Inferior parietal cortex (tissue), 1 donor: ENCODE data around the gene NRARP.

Experiments used
- DNase-seq: peaks from one replicate; pipeline ENCODE4 v3.0.0-alpha.2; 2016; ENCODE audit errors: extremely low spot score

NRARP gene

GRCh38 chr9:137277329-137278041, 24.6 kb downstream of the NRARP start, which contains the start of gene TOR4A:
TSS of gene TOR4A (plus strand) at chr9:137277726. CDS start at chr9:137278690, 964 bp downstream.
- no peak for DNase-seq

DNA sequence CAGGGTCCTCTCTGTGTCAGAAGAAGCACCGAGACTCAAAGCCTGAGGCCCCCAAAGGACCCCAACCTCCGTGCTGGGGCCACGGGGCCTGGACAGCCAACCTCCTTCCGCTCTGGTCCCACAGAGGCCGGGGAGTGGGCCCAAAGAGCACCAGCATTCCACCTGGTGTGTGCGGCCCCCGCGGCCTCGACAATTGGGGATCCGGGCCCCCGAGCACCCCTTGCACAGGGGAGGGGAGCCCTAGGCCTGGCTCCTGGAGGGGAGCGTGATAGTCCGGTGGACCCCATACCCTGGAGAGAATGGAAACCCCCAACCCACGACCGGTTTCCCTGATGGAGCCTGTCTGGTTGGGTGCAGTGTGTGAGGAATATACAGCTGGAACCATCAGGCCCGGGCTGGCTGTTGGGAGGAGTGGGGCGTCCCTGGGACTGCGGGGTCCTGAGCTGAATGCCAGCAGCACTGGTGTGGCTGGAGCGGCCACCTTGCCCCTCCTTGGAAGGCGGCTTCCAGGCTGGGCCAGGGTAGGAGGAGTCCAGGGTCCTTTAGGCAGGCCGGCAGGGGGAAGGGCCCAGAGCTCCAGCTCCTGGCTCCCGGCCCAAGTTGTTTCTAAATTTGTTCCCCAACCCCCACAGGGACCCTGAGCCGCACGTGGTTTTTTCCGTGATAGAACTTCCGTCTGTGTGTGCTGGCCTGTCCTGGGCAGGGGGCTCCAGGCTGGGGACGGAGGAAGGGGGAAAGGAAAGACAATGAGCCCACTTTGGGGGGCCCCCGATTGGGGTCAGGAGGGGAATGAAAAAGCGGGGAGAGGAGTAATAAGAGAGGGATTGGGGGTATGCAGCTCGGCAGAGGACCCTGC, 25.4 kb downstream of the NRARP start:
- no peak for DNase-seq

DNA sequence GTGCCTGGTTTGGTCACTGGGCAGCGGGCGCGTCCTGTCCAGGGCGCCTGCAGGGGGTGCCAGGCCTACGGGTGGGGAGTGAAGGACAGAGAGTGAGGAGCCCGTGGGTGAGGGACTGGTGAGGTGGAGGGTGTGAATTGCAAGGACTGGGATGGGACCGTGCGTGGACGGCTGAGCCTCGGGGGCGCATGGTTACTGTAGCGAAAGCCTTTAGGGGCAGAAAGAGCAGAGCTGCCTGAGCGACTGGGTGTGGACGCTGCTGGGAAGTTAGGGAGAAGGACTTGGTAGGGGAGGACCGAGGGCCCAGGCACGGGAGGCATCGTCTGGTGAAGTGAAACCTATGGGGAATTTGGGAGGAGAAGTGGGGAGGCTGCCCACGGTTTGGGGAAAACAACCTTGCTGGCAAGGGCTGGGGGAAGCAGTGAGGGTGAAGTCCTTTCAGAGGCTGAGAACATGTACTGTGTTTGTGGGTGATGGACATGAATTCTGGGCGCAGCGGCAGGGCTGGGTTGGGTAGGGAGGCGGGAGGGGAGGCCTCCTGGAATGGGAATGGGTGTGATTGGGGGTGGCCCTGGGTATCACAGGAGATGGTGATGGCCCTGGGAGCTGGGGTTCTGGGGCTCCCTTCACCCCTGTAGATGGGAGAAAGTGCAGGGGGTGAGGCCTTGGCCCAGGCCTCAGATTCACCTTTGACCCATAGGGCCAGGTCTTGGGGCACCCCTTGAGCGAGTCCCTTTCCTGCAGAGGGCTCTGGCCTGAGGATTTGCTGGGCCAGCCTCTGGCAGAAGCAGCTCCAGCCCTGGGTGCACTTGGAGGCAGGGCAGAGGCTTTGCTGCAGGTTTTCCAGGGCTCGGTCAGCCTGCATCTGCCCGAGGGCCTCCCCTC, 26.2 kb downstream of the NRARP start:
- DNase-seq = no peak

DNA sequence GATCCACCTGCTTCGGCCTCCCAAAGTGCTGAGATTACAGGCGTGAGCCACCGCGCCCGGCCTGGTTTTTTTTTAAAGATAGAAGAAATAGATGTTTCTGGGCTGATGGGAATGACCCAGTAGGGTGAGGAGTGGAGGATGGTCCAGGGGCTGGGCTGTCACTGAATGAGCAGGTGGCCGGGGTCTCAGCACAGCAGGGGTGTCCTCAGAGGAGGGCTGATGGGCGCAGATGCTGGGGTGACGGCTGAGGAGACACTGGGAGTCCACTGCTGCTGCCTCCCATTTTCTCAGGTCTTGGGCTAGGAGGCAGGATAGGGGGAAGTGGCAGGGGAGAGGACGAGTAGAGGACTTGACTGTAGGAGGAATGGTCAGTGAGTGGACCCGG, 26.9 kb downstream of the NRARP start:
- no peak for DNase-seq

- DNase-seq = no peak
Observed at GRCh38 chr9:137273611-137274320, 28.3 kb downstream of the NRARP start.

- no peak for DNase-seq
Observed at GRCh38 chr9:137273095-137273490, 29.0 kb downstream of the NRARP start.

- DNase-seq = no peak
Observed at GRCh38 chr9:137272241-137273094, 29.6 kb downstream of the NRARP start.

- DNase-seq = no peak
Observed at GRCh38 chr9:137271696-137272076, 30.4 kb downstream of the NRARP start.

- no peak for DNase-seq
Observed at GRCh38 chr9:137270929-137271695, 31.0 kb downstream of the NRARP start.

DNA sequence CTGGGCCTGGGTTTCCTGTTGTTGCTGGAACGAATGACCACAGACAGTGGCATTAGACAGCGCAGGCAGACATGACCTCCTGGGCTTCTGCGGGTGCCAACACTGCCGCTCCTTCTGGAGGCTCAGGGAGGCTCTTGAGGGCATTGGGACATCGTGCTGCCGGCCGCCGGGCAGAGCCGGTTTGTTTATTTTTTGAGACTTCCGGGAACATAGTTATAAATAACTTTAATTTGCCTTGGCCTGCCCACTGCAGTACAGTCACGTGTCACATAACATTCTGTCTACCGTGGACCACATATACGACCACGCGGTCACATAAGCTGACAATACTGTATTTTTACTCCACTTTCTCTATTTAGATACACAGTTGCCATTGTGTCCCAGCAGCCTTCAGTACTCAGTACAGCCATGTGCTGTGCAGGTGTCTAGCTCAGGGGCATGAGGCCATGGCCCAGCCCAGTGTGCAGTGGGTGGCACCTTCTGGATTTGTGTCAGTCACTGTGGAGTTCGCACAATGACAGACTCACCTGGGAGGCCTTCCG, 32.8 kb downstream of the NRARP start:
- DNase-seq = no peak

- DNase-seq = no peak
Observed at GRCh38 chr9:137268538-137269201, 33.4 kb downstream of the NRARP start.

DNA sequence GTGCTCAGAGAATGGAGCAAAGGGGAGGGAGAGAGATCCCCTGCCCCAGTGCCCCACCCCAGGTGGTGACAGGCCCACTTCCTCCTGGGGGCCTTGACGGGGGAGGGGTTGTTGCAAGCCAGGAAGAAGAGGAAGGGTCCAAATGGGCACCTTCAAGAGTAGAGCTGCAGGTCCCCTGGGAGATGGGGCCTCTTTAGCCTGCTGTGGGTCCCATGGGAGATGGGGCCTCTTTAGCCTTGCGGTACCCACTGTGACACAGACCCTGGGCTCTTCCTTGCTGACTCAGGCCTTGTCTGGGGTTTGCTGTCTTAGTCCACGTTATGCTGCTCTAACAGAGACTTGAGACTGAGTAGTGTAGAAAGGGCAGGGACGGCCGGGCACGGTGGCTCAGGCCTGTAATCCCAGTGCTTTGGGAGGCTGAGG, 34.1 kb downstream of the NRARP start:
- DNase-seq = no peak

GRCh38 chr9:137266585-137267453, 35.3 kb downstream of the NRARP start:
- DNase-seq = no peak

- DNase-seq = no peak
Observed at GRCh38 chr9:137266162-137266527, 35.9 kb downstream of the NRARP start.

DNA sequence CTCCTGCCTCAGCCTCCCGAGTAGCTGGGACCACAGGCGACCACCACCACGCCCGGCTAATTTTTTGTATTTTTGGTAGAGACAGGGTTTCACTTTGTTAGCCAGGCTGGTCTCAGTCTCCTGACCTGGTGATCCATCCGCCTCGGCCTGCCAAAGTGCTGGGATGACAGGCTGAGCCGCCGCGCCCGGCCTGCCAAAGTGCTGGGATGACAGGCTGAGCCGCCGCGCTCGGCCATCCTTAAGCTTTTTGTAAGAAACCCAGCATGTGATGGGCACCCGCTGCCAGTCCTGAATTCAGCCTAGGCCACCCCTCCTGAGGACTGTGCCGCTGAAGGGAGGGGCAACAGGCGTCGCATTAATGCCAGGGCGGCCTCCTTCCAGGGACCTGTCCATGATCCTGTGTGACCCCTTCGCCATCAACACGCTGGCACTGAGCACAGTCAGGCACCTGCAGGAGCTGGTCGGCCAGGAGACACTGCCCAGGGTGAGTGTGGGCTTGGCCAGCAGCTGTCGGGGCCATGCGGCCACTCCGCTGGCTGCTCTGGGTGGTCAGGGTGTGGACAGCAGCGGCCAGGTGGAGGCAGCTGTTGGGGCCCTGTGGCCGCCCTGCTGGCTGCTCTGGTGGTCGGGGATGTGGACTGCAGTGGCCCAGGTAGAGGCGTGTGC, 36.4 kb downstream of the NRARP start:
- no peak for DNase-seq

- DNase-seq = no peak
Observed at GRCh38 chr9:137264067-137264466, 38.0 kb downstream of the NRARP start.

DNA sequence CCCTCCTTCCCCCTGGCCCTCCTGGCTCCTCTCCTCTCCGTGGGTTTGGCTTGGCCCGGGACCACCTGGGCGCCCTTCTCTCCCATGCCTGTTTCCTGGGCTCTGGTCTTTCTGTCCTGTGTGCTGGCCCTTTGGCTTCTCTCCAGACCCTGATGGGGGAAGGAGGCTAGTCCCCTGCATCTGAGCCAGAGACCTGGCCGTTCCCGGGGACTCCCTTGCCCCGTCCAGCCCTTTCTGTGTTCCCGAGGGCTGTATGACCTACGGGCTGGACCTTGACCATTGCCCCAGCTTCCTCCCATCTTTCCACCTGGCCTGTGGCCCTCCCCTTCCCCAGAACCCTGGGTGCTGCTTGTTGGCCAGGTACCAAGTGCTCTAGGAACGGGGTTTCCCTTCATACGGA, 38.6 kb downstream of the NRARP start:
- DNase-seq = no peak
